Activated B cell treated with CpG ODN at 0.5 μM for 24 hours (primary cell): Measurements from ENCODE around the gene ANO3. TPM values are rescaled to one million over a fixed set of nuclear protein-coding genes. Genes with fewer than 3 reads are reported as not detected.

Experiments
- ATAC-seq: fragments of 200-7000 bp; cut with Tn5 transposase; one replicate; pipeline ENCODE4 v1.10.0; 2021; ENCODE audit warnings: low read depth, mild to moderate bottlenecking, moderate library complexity
- CTCF ChIA-PET: fragments of 350-600 bp; sonication (Branson Sonifier 250); formaldehyde crosslinking; loops from one replicate; lab custom pipeline; 2021; ENCODE audit warnings: antibody characterized with exemption; lab: Charles Lee
- POLR2A ChIA-PET: fragments of 350-600 bp; sonication (Branson Sonifier 250); formaldehyde crosslinking; loops from one replicate; lab custom pipeline; 2021; ENCODE audit warnings: antibody characterized with exemption; lab: Charles Lee
- DNase-seq: peaks from one replicate; pipeline ENCODE4 v3.0.0; 2022
- H3K27ac Mint-ChIP-seq: one replicate; pipeline ENCODE4 v1.8.0; 2020; ENCODE audit warnings: mixed read lengths
- H3K27me3 Mint-ChIP-seq: one replicate; pipeline ENCODE4 v1.8.0; 2021; ENCODE audit warnings: mixed read lengths
- H3K36me3 Mint-ChIP-seq: one replicate; pipeline ENCODE4 v1.8.0; 2021; ENCODE audit warnings: low read depth, mixed read lengths
- H3K4me1 Mint-ChIP-seq: one replicate; pipeline ENCODE4 v1.8.0; 2021; ENCODE audit warnings: mixed read lengths
- H3K4me3 Mint-ChIP-seq: one replicate; pipeline ENCODE4 v1.8.0; 2020; ENCODE audit warnings: mild to moderate bottlenecking, mixed read lengths
- H3K9me3 Mint-ChIP-seq: one replicate; pipeline ENCODE4 v1.8.0; 2020; ENCODE audit warnings: mixed read lengths
- CTCF ChIP-seq: fragments of 200-600 bp; IDR thresholded peaks from one replicate; pipeline ENCODE4 v1.8.0; 2022; ENCODE audit warnings: antibody characterized with exemption, mild to moderate bottlenecking
- intact Hi-C: fragments of 100-400 bp; cut with micrococcal nuclease; formaldehyde crosslinking; loops from one replicate; pipeline ENCODE4 v1.15.1; 2024
- total RNA-seq: library from RNA; stranded (reverse); gene quantifications from 2 replicates; pipeline ENCODE4 v1.2.3, GENCODE V29; 2022

Gene ANO3
- total RNA-seq, 1 donor from 2014 or later: not detected

- DNase-seq (no peak), ATAC-seq (no peak)
- H3K4me3 Mint-ChIP-seq: no peak overlapping the region
- H3K36me3 Mint-ChIP-seq: no peaks in the 10 kb centered on the region
- intact Hi-C loops: no loop called here
- peaks cover 3% of the 10 kb centered on the region for H3K9me3 Mint-ChIP-seq
- H3K27ac Mint-ChIP-seq: no peak overlapping the region
- TF ChIP-seq CTCF: no peak
- POLR2A ChIA-PET: no interaction called here
- no peaks in the 10 kb centered on the region for H3K4me1 Mint-ChIP-seq
- CTCF ChIA-PET: no interaction called here
- H3K27me3 Mint-ChIP-seq: no peaks in the 10 kb centered on the region
These were observed 88.4 kb downstream of the ANO3 start for GRCh38 chr11:26420331-26420730.

- intact Hi-C loops: no loop called here
- Mint-ChIP-seq H3K4me3 (no peak overlapping the region), H3K27me3 (no peaks in the 10 kb centered on the region), H3K9me3 (peaks cover 3% of the 10 kb centered on the region), H3K27ac (no peak overlapping the region), H3K36me3 (no peaks in the 10 kb centered on the region), H3K4me1 (no peaks in the 10 kb centered on the region)
- ChIA-PET POLR2A (no interaction called here), CTCF (no interaction called here)
- no peak for TF ChIP-seq CTCF
- ATAC-seq: no peak
- DNase-seq: no peak
These were observed 92.3 kb downstream of the ANO3 start for GRCh38 chr11:26424255-26424654.

- intact Hi-C loops: no loop called here
- CTCF ChIA-PET: no interaction called here
- no peak for DNase-seq
- Mint-ChIP-seq H3K4me3 (no peak overlapping the region), H3K27me3 (no peaks in the 10 kb centered on the region), H3K36me3 (no peaks in the 10 kb centered on the region), H3K27ac (no peak overlapping the region), H3K4me1 (no peaks in the 10 kb centered on the region), H3K9me3 (peaks cover 3% of the 10 kb centered on the region)
- no peak for TF ChIP-seq CTCF
- no peak for ATAC-seq
- POLR2A ChIA-PET: no interaction called here
These were observed 107.9 kb downstream of the ANO3 start for GRCh38 chr11:26439854-26440253.

- DNase-seq (no peak), ATAC-seq (no peak)
- ChIA-PET CTCF (no interaction called here), POLR2A (no interaction called here)
- TF ChIP-seq CTCF: no peak
- Mint-ChIP-seq H3K27me3 (no peaks in the 10 kb centered on the region), H3K4me1 (no peaks in the 10 kb centered on the region), H3K27ac (no peak overlapping the region), H3K36me3 (no peaks in the 10 kb centered on the region), H3K9me3 (peaks cover 3% of the 10 kb centered on the region), H3K4me3 (no peak overlapping the region)
- intact Hi-C loops: no loop called here
These were observed 110.2 kb downstream of the ANO3 start for GRCh38 chr11:26442131-26442530.

GRCh38 chr11:26443617-26444016 is 111.7 kb downstream of the ANO3 start:
- POLR2A ChIA-PET: no interaction called here
- intact Hi-C loops: no loop called here
- no peaks in the 10 kb centered on the region for H3K4me1 Mint-ChIP-seq
- H3K9me3 Mint-ChIP-seq: peaks cover 3% of the 10 kb centered on the region
- TF ChIP-seq CTCF: no peak
- H3K27ac Mint-ChIP-seq: no peak overlapping the region
- CTCF ChIA-PET: no interaction called here
- no peak for ATAC-seq
- H3K4me3 Mint-ChIP-seq: no peak overlapping the region
- no peaks in the 10 kb centered on the region for H3K27me3 Mint-ChIP-seq
- no peak for DNase-seq
- H3K36me3 Mint-ChIP-seq: no peaks in the 10 kb centered on the region
